SJSA1 (cell line): ENCODE measurements around the gene ZNF548. TPM values are rescaled to one million over a fixed set of nuclear protein-coding genes. Genes with fewer than 3 reads are reported as not detected.

Experiments used
- DNase-seq, 2 experiments: peaks; one replicate each; pipeline ENCODE4 v3.0.0-alpha.2; 2015 to 2020; ENCODE audit warnings: low spot score in 2 of 2, low read depth in 1 of 2
- H3K27ac ChIP-seq: fragments of 250-450 bp; sonication (Bioruptor Pico); 2 replicates; pipeline ENCODE4 v1.5.1; 2020; ENCODE audit warnings: mild to moderate bottlenecking, moderate library complexity
- H3K27me3 ChIP-seq: fragments of 250-450 bp; sonication (Bioruptor Pico); replicated peaks from 2 replicates; pipeline ENCODE4 v1.5.1; 2020; ENCODE audit warnings: mild to moderate bottlenecking, moderate library complexity
- H3K36me3 ChIP-seq: fragments of 250-450 bp; sonication (Bioruptor Pico); 2 replicates; pipeline ENCODE4 v1.5.1; 2020; ENCODE audit warnings: mild to moderate bottlenecking
- H3K4me1 ChIP-seq: fragments of 250-450 bp; sonication (Bioruptor Pico); replicated peaks from 2 replicates; pipeline ENCODE4 v1.6.1; 2021; ENCODE audit warnings: mild to moderate bottlenecking
- H3K4me3 ChIP-seq: fragments of 250-450 bp; sonication (Bioruptor Pico); 2 replicates; pipeline ENCODE4 v1.5.1; 2020; ENCODE audit warnings: mild to moderate bottlenecking
- H3K9me3 ChIP-seq: fragments of 250-450 bp; sonication (Bioruptor Pico); replicated peaks from 2 replicates; pipeline ENCODE4 v1.5.1; 2020; ENCODE audit warnings: mild to moderate bottlenecking
- total RNA-seq: library from RNA; depleted of rRNA; stranded (reverse); fragments of >200 nt; shearing (Covaris generic); gene quantifications from 2 replicates; pipeline ENCODE4 v1.2.3, GENCODE V29; 2014; rRNA removed

Gene ZNF548
- total RNA-seq: 16.4 and 31.8 TPM in 2 replicates

GRCh38 chr19:57389730-57390598 lies at the start of gene ZNF548:
ZNF548 (plus strand) TSS chr19:57389854; CDS start chr19:57390100, 246 bp downstream.
- H3K36me3 ChIP-seq: peaks cover 34% of the 10 kb centered on the region
- H3K4me3 ChIP-seq: peak within 1 kb of the TSS; percentile 59
- H3K9me3 ChIP-seq: no peaks in the 10 kb centered on the region; the same call in none of the 2 replicates
- DNase-seq: peak; percentile 97 to 99
- no peaks in the 10 kb centered on the region for H3K27me3 ChIP-seq
- H3K4me1 ChIP-seq: peaks cover 3% of the 10 kb centered on the region; the same call in 1 of the 2 replicates
- peak within 1 kb of the TSS; percentile 83 for H3K27ac ChIP-seq

- no peaks in the 10 kb centered on the region for H3K4me1 ChIP-seq
- no peak overlapping the region for H3K27ac ChIP-seq
- H3K4me3 ChIP-seq: no peak overlapping the region
- 0 out of 2 replicates have a peak, but pooled peaks cover 3% of the 10 kb centered on the region for H3K27me3 ChIP-seq
- no peak for DNase-seq
- no peaks in the 10 kb centered on the region for H3K9me3 ChIP-seq
- H3K36me3 ChIP-seq: no peaks in the 10 kb centered on the region
These were observed 47.1 kb upstream of the ZNF548 start for GRCh38 chr19:57342582-57342981.

- Histone ChIP-seq H3K27ac (no peak overlapping the region), H3K36me3 (peaks cover 18% of the 10 kb centered on the region)
- DNase-seq: no peak
These were observed 41.5 kb upstream of the ZNF548 start for GRCh38 chr19:57348136-57348535.

GRCh38 chr19:57350877-57351805 lies 38.5 kb upstream of the ZNF548 start, which contains the start of gene ZNF304:
ZNF304 (plus strand) TSS chr19:57351271; CDS start chr19:57351665, 394 bp downstream.
- H3K9me3 ChIP-seq: peaks cover 2% of the 10 kb centered on the region; the same call in 1 of the 2 replicates
- H3K36me3 ChIP-seq: peaks cover 46% of the 10 kb centered on the region
- H3K4me1 ChIP-seq: peaks cover 12% of the 10 kb centered on the region
- H3K27ac ChIP-seq: peak within 1 kb of the TSS; percentile 37; the same call in 1 of the 2 replicates
- peak; percentile 85 to 92 for DNase-seq
- H3K27me3 ChIP-seq: no peaks in the 10 kb centered on the region
- H3K4me3 ChIP-seq: peak within 1 kb of the TSS; percentile 73

More at GRCh38 chr19:57348136-57348535, 41.5 kb upstream of the ZNF548 start:
- Histone ChIP-seq H3K4me1 (peaks cover 12% of the 10 kb centered on the region), H3K27me3 (0 out of 2 replicates have a peak, but pooled peaks cover 3% of the 10 kb centered on the region), H3K4me3 (no peak overlapping the region), H3K9me3 (no peaks in the 10 kb centered on the region; the same call in 1 of the 2 replicates)

- H3K9me3 ChIP-seq: peaks cover 4% of the 10 kb centered on the region; the same call in 1 of the 2 replicates
- peak overlapping the region; percentile 73 for H3K4me3 ChIP-seq
- peak in 1 of 2 experiments; percentile 2 for DNase-seq
- H3K36me3 ChIP-seq: peaks cover 54% of the 10 kb centered on the region
- H3K27me3 ChIP-seq: no peaks in the 10 kb centered on the region
- H3K4me1 ChIP-seq: peaks cover 12% of the 10 kb centered on the region
- no peak overlapping the region for H3K27ac ChIP-seq
These were observed 37.8 kb upstream of the ZNF548 start for GRCh38 chr19:57351867-57352266.

- Histone ChIP-seq H3K4me3 (no peak overlapping the region), H3K9me3 (0 out of 2 replicates have a peak, but pooled peaks cover 4% of the 10 kb centered on the region), H3K27me3 (no peaks in the 10 kb centered on the region), H3K36me3 (peaks cover 83% of the 10 kb centered on the region), H3K27ac (no peak overlapping the region), H3K4me1 (peaks cover 7% of the 10 kb centered on the region)
- no peak for DNase-seq
These were observed 33.7 kb upstream of the ZNF548 start for GRCh38 chr19:57355916-57356315.

- no peak for DNase-seq
- Histone ChIP-seq H3K9me3 (0 out of 2 replicates have a peak, but pooled peaks cover 4% of the 10 kb centered on the region), H3K4me3 (no peak overlapping the region), H3K4me1 (peaks cover under 1% of the 10 kb centered on the region), H3K36me3 (peaks cover 73% of the 10 kb centered on the region), H3K27ac (no peak overlapping the region), H3K27me3 (no peaks in the 10 kb centered on the region)
These were observed 32.2 kb upstream of the ZNF548 start for GRCh38 chr19:57357406-57357805.

- peaks cover 9% of the 10 kb centered on the region for H3K4me1 ChIP-seq
- no peaks in the 10 kb centered on the region for H3K27me3 ChIP-seq
- peaks cover 55% of the 10 kb centered on the region for H3K36me3 ChIP-seq
- H3K4me3 ChIP-seq: no peak overlapping the region
- H3K9me3 ChIP-seq: 0 out of 2 replicates have a peak, but pooled peaks cover 4% of the 10 kb centered on the region
- H3K27ac ChIP-seq: no peak overlapping the region
- no peak for DNase-seq
These were observed 30.4 kb upstream of the ZNF548 start for GRCh38 chr19:57359300-57359699.

- DNase-seq: no peak
- Histone ChIP-seq H3K36me3 (peaks cover 32% of the 10 kb centered on the region), H3K4me1 (peaks cover 9% of the 10 kb centered on the region), H3K27me3 (no peaks in the 10 kb centered on the region), H3K27ac (peak overlapping the region; percentile 28; the same call in 1 of the 2 replicates), H3K4me3 (peak overlapping the region; percentile 47), H3K9me3 (no peaks in the 10 kb centered on the region)
These were observed 27.2 kb upstream of the ZNF548 start for GRCh38 chr19:57362419-57362818.

GRCh38 chr19:57362997-57363687 lies 26.5 kb upstream of the ZNF548 start, which contains the start of the genes TRAPPC2B and ZNF547:
TRAPPC2B (plus strand) TSS chr19:57363551; CDS start chr19:57364834, 1,283 bp downstream.
ZNF547 (plus strand) TSS chr19:57363551; CDS start chr19:57368556, 5,005 bp downstream.
- Histone ChIP-seq H3K4me1 (peaks cover 9% of the 10 kb centered on the region), H3K36me3 (peaks cover 25% of the 10 kb centered on the region), H3K27me3 (no peaks in the 10 kb centered on the region), H3K27ac (peak within 1 kb of the TSS; percentile 60), H3K4me3 (peak within 1 kb of the TSS; percentile 47), H3K9me3 (no peaks in the 10 kb centered on the region)
- DNase-seq: peak; percentile 98 to 99

- peak overlapping the region; percentile 47 for H3K4me3 ChIP-seq
- peak overlapping the region; percentile 60 for H3K27ac ChIP-seq
- no peaks in the 10 kb centered on the region for H3K27me3 ChIP-seq
- peak in 1 of 2 experiments; percentile 16 for DNase-seq
- H3K36me3 ChIP-seq: peaks cover 19% of the 10 kb centered on the region
- H3K4me1 ChIP-seq: peaks cover 9% of the 10 kb centered on the region
- no peaks in the 10 kb centered on the region for H3K9me3 ChIP-seq
These were observed 25.9 kb upstream of the ZNF548 start for GRCh38 chr19:57363688-57364181.

- DNase-seq: no peak
- Histone ChIP-seq H3K36me3 (peaks cover 9% of the 10 kb centered on the region), H3K9me3 (no peaks in the 10 kb centered on the region), H3K4me3 (no peak overlapping the region), H3K27me3 (no peaks in the 10 kb centered on the region), H3K27ac (no peak overlapping the region), H3K4me1 (peaks cover 9% of the 10 kb centered on the region)
These were observed 22.9 kb upstream of the ZNF548 start for GRCh38 chr19:57366776-57367175.
